Measurements from ENCODE around the gene MEGF6.

Gene MEGF6

GRCh38 chr1:3563610-3564009 lies 47.7 kb downstream of the MEGF6 start:
- no peak overlapping the region for H3K27ac ChIP-seq (ENCODE audit: low read length, poor library complexity, severe bottlenecking)
- WGBS: 86% methylated on average over 10 of the region's 10 CpGs
- DNase-seq: no peak
- no peak overlapping the region for H3K23ac ChIP-seq (ENCODE audit: low read length in 2 of 2)
- H2BK5ac ChIP-seq (ENCODE audit: low read depth, low read length, poor library complexity, severe bottlenecking): no peak overlapping the region
- H3K27me3 ChIP-seq (ENCODE audit: control insufficient read depth in 1 of 2, insufficient read depth in 1 of 2, low read length in 2 of 2): peaks cover 62 to 66% of the 10 kb centered on the region in 2 experiments
- H3K4me2 ChIP-seq (ENCODE audit: low read length, poor library complexity, severe bottlenecking): no peak overlapping the region
- no peak overlapping the region for H2AFZ ChIP-seq (ENCODE audit: low read depth, low read length)
- H3K18ac ChIP-seq (ENCODE audit: low read depth in 1 of 2, low read length in 2 of 2): no peak overlapping the region
- no peak overlapping the region for H4K91ac ChIP-seq (ENCODE audit: low read length)
- no peak overlapping the region for H4K8ac ChIP-seq (ENCODE audit: low read length)
- H3K79me1 ChIP-seq (replicated peaks; ENCODE audit: low read length, poor library complexity, severe bottlenecking): no peaks in the 10 kb centered on the region
- H3K14ac ChIP-seq (ENCODE audit: low read length in 2 of 2): no peak overlapping the region
- peaks cover 0 to 4% of the 10 kb centered on the region in 2 experiments for H3K36me3 ChIP-seq (ENCODE audit: control insufficient read depth in 1 of 2, insufficient read depth in 2 of 2, low read depth in 1 of 2, low read length in 2 of 2)
- H2BK12ac ChIP-seq (ENCODE audit: low read length in 2 of 2): no peak overlapping the region
- H2BK120ac ChIP-seq (ENCODE audit: low read depth, low read length): no peak overlapping the region
- no peaks in the 10 kb centered on the region for H3K9me3 ChIP-seq (ENCODE audit: control insufficient read depth, low read length)
- H2AK5ac ChIP-seq (ENCODE audit: low read length, severe bottlenecking): no peak overlapping the region
- H3K4me3 ChIP-seq (ENCODE audit: insufficient read depth in 1 of 2, low read depth in 1 of 2, low read length in 2 of 2): no peak overlapping the region
- no peak overlapping the region for H3K4ac ChIP-seq (ENCODE audit: low read depth in 1 of 2, low read length in 2 of 2)
- peaks cover 2% of the 10 kb centered on the region for H3K4me1 ChIP-seq (ENCODE audit: control insufficient read depth, insufficient read depth, low read depth, low read length)
- H3K9ac ChIP-seq (ENCODE audit: low read length): no peak overlapping the region
- no peak overlapping the region for H2BK15ac ChIP-seq (ENCODE audit: low read depth, poor library complexity, severe bottlenecking)

GRCh38 chr1:3563125-3563524 lies 48.2 kb downstream of the MEGF6 start:
- Histone ChIP-seq H3K4ac (ENCODE audit: low read depth in 1 of 2, low read length in 2 of 2) (no peak overlapping the region), H4K91ac (ENCODE audit: low read length) (no peak overlapping the region), H2AFZ (ENCODE audit: low read depth, low read length) (no peak overlapping the region), H3K4me2 (ENCODE audit: low read length, poor library complexity, severe bottlenecking) (no peak overlapping the region), H3K36me3 (ENCODE audit: control insufficient read depth in 1 of 2, insufficient read depth in 2 of 2, low read depth in 1 of 2, low read length in 2 of 2) (peaks cover 0 to 4% of the 10 kb centered on the region in 2 experiments), H3K4me1 (ENCODE audit: control insufficient read depth, insufficient read depth, low read depth, low read length) (no peaks in the 10 kb centered on the region), H2BK5ac (ENCODE audit: low read depth, low read length, poor library complexity, severe bottlenecking) (no peak overlapping the region), H4K8ac (ENCODE audit: low read length) (no peak overlapping the region), H3K27me3 (ENCODE audit: control insufficient read depth in 1 of 2, insufficient read depth in 1 of 2, low read length in 2 of 2) (peaks cover 66 to 67% of the 10 kb centered on the region in 2 experiments), H3K18ac (ENCODE audit: low read depth in 1 of 2, low read length in 2 of 2) (no peak overlapping the region), H3K14ac (ENCODE audit: low read length in 2 of 2) (no peak overlapping the region), H2BK15ac (ENCODE audit: low read depth, poor library complexity, severe bottlenecking) (no peak overlapping the region), H3K79me1 (replicated peaks; ENCODE audit: low read length, poor library complexity, severe bottlenecking) (no peaks in the 10 kb centered on the region), H3K23ac (ENCODE audit: low read length in 2 of 2) (no peak overlapping the region), H2AK5ac (ENCODE audit: low read length, severe bottlenecking) (no peak overlapping the region), H3K27ac (ENCODE audit: low read length, poor library complexity, severe bottlenecking) (no peak overlapping the region), H3K4me3 (ENCODE audit: insufficient read depth in 1 of 2, low read depth in 1 of 2, low read length in 2 of 2) (no peak overlapping the region), H2BK12ac (ENCODE audit: low read length in 2 of 2) (no peak overlapping the region), H2BK120ac (ENCODE audit: low read depth, low read length) (no peak overlapping the region), H3K9me3 (ENCODE audit: control insufficient read depth, low read length) (peaks cover 4% of the 10 kb centered on the region), H3K9ac (ENCODE audit: low read length) (no peak overlapping the region)
- 85% methylated on average over 12 of the region's 12 CpGs for WGBS
- no peak for DNase-seq

GRCh38 chr1:3562712-3563111 lies 48.6 kb downstream of the MEGF6 start:
- H3K27ac ChIP-seq (ENCODE audit: low read length, poor library complexity, severe bottlenecking): no peak overlapping the region
- WGBS: 82% methylated on average over 8 of the region's 8 CpGs
- no peak overlapping the region for H3K4ac ChIP-seq (ENCODE audit: low read depth in 1 of 2, low read length in 2 of 2)

GRCh38 chr1:3561702-3562101 lies 49.6 kb downstream of the MEGF6 start:
- Histone ChIP-seq H3K36me3 (ENCODE audit: control insufficient read depth in 1 of 2, insufficient read depth in 2 of 2, low read depth in 1 of 2, low read length in 2 of 2) (peaks cover 0 to 4% of the 10 kb centered on the region in 2 experiments), H2AFZ (ENCODE audit: low read depth, low read length) (no peak overlapping the region), H3K4me1 (ENCODE audit: control insufficient read depth, insufficient read depth, low read depth, low read length) (no peaks in the 10 kb centered on the region), H3K4ac (ENCODE audit: low read depth in 1 of 2, low read length in 2 of 2) (no peak overlapping the region), H3K27ac (ENCODE audit: low read length, poor library complexity, severe bottlenecking) (no peak overlapping the region), H3K9me3 (ENCODE audit: control insufficient read depth, low read length) (peaks cover 5% of the 10 kb centered on the region), H3K4me2 (ENCODE audit: low read length, poor library complexity, severe bottlenecking) (no peak overlapping the region), H3K18ac (ENCODE audit: low read depth in 1 of 2, low read length in 2 of 2) (no peak overlapping the region), H3K27me3 (ENCODE audit: control insufficient read depth in 1 of 2, insufficient read depth in 1 of 2, low read length in 2 of 2) (peaks cover 75 to 79% of the 10 kb centered on the region in 2 experiments), H4K8ac (ENCODE audit: low read length) (no peak overlapping the region), H2AK5ac (ENCODE audit: low read length, severe bottlenecking) (no peak overlapping the region), H4K91ac (ENCODE audit: low read length) (no peak overlapping the region), H2BK120ac (ENCODE audit: low read depth, low read length) (no peak overlapping the region), H3K23ac (ENCODE audit: low read length in 2 of 2) (no peak overlapping the region), H2BK12ac (ENCODE audit: low read length in 2 of 2) (no peak overlapping the region), H3K9ac (ENCODE audit: low read length) (no peak overlapping the region), H3K79me1 (replicated peaks; ENCODE audit: low read length, poor library complexity, severe bottlenecking) (no peaks in the 10 kb centered on the region), H3K14ac (ENCODE audit: low read length in 2 of 2) (no peak overlapping the region), H2BK15ac (ENCODE audit: low read depth, poor library complexity, severe bottlenecking) (no peak overlapping the region), H3K4me3 (ENCODE audit: insufficient read depth in 1 of 2, low read depth in 1 of 2, low read length in 2 of 2) (no peak overlapping the region), H2BK5ac (ENCODE audit: low read depth, low read length, poor library complexity, severe bottlenecking) (no peak overlapping the region)
- WGBS: 71% methylated on average over 13 of the region's 13 CpGs
- DNase-seq: no peak

More at GRCh38 chr1:3562712-3563111, 48.6 kb downstream of the MEGF6 start:
- no peak overlapping the region for H2AFZ ChIP-seq (ENCODE audit: low read depth, low read length)
- H2BK5ac ChIP-seq (ENCODE audit: low read depth, low read length, poor library complexity, severe bottlenecking): no peak overlapping the region
- H3K9me3 ChIP-seq (ENCODE audit: control insufficient read depth, low read length): peaks cover 5% of the 10 kb centered on the region
- no peaks in the 10 kb centered on the region for H3K79me1 ChIP-seq (replicated peaks; ENCODE audit: low read length, poor library complexity, severe bottlenecking)
- no peak overlapping the region for H2AK5ac ChIP-seq (ENCODE audit: low read length, severe bottlenecking)
- peaks cover 71% of the 10 kb centered on the region in 2 experiments for H3K27me3 ChIP-seq (ENCODE audit: control insufficient read depth in 1 of 2, insufficient read depth in 1 of 2, low read length in 2 of 2)
- H3K36me3 ChIP-seq (ENCODE audit: control insufficient read depth in 1 of 2, insufficient read depth in 2 of 2, low read depth in 1 of 2, low read length in 2 of 2): peaks cover 0 to 4% of the 10 kb centered on the region in 2 experiments
- no peak for DNase-seq
- H3K23ac ChIP-seq (ENCODE audit: low read length in 2 of 2): no peak overlapping the region
- no peak overlapping the region for H2BK12ac ChIP-seq (ENCODE audit: low read length in 2 of 2)
- no peak overlapping the region for H2BK15ac ChIP-seq (ENCODE audit: low read depth, poor library complexity, severe bottlenecking)
- H3K18ac ChIP-seq (ENCODE audit: low read depth in 1 of 2, low read length in 2 of 2): no peak overlapping the region
- no peak overlapping the region for H3K4me3 ChIP-seq (ENCODE audit: insufficient read depth in 1 of 2, low read depth in 1 of 2, low read length in 2 of 2)
- H4K8ac ChIP-seq (ENCODE audit: low read length): no peak overlapping the region
- H2BK120ac ChIP-seq (ENCODE audit: low read depth, low read length): no peak overlapping the region
- H3K4me2 ChIP-seq (ENCODE audit: low read length, poor library complexity, severe bottlenecking): no peak overlapping the region
- H3K9ac ChIP-seq (ENCODE audit: low read length): no peak overlapping the region
- no peaks in the 10 kb centered on the region for H3K4me1 ChIP-seq (ENCODE audit: control insufficient read depth, insufficient read depth, low read depth, low read length)
- H4K91ac ChIP-seq (ENCODE audit: low read length): no peak overlapping the region
- H3K14ac ChIP-seq (ENCODE audit: low read length in 2 of 2): no peak overlapping the region
